ENCODE data around the gene PPP1R1B.

DNA sequence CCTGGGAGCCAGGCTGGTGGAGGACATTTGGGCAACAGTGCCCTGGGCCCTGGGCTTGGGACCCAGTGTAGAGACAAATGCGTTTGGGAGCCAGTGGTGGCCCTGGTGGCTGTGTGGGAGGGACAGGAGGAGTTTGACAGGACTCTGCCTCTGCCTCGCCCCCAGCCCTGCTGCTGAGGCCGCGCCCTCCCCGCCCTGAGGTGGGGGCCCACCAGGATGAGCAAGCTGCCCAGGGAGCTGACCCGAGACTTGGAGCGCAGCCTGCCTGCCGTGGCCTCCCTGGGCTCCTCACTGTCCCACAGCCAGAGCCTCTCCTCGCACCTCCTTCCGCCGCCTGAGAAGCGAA lies 26.5 kb downstream of the PPP1R1B start:
- TF ChIP-seq, protein P1, sequence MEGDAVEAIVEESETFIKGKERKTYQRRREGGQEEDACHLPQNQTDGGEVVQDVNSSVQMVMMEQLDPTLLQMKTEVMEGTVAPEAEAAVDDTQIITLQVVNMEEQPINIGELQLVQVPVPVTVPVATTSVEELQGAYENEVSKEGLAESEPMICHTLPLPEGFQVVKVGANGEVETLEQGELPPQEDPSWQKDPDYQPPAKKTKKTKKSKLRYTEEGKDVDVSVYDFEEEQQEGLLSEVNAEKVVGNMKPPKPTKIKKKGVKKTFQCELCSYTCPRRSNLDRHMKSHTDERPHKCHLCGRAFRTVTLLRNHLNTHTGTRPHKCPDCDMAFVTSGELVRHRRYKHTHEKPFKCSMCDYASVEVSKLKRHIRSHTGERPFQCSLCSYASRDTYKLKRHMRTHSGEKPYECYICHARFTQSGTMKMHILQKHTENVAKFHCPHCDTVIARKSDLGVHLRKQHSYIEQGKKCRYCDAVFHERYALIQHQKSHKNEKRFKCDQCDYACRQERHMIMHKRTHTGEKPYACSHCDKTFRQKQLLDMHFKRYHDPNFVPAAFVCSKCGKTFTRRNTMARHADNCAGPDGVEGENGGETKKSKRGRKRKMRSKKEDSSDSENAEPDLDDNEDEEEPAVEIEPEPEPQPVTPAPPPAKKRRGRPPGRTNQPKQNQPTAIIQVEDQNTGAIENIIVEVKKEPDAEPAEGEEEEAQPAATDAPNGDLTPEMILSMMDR (IDR thresholded peaks at IDR 0.05): no peak
- no peak for TF ChIP-seq POLR2A (IDR thresholded peaks at IDR 0.05)
